NCI-H2029 treated with DMSO at 0.1 percent for 48 hours (cell line): ENCODE measurements around the gene PHLDB2.
"Not testable (repeated sequence)": the region's sequence is repeated elsewhere in the genome, so short reads cannot be mapped to it uniquely, and the experiment has no call there.

Experiments
- DNase-seq: peaks from one replicate; lab custom pipeline; 2025; lab: John Stamatoyannopoulos, UW

PHLDB2 gene

GRCh38 chr3:111859061-111859973 lies at the start of gene PHLDB2:
TSS of gene PHLDB2 (plus strand) at chr3:111859265. CDS start at chr3:111884078, 24,813 bp downstream.
- no peak for DNase-seq

GRCh38 chr3:111810909-111811308 lies 48.2 kb upstream of the PHLDB2 start:
- DNase-seq = no peak

- no peak for DNase-seq
Observed at GRCh38 chr3:111811811-111812210, 47.3 kb upstream of the PHLDB2 start.

GRCh38 chr3:111812701-111813100 lies 46.4 kb upstream of the PHLDB2 start:
- DNase-seq = no peak

DNA sequence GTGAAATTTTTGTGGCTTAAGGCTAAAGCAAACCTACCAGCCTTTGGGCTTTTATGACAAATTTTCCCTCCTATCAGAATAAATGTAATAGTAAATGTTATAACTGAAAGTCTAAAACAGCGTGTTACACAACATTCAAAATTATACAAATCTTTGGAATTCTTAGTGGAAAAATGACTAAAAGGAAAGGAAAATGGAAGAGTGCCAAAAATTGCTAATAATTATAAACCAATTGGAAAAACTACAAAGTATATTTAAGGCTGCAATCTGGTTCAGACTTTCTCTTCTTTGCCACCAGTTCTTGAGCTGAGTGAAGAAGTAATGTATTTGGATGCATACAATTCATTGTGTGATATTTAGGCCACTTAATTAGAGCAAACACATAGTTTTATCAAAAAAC lies 45.6 kb upstream of the PHLDB2 start:
- no peak for DNase-seq

DNA sequence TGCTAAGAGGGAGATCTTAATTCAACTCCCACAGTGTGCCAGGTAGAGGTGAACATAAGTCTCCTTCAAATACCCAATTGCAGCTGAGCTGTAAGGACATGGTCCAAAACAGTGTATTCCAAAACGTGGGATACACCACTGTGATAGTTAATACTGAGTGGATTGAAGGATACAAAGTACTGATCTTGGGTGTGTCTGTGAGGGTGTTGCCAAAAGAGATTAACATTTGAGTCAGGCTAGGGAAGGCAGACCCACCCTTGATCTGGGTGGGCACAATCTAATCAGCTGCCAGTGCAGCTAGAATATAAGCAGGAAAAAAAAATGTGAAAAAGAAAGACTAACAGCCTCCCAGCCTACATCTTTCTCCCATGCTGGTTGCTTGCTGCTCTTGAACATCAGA lies 45.1 kb upstream of the PHLDB2 start:
- no peak for DNase-seq

- DNase-seq = not testable (repeated sequence)
Observed at GRCh38 chr3:111816771-111817170, 42.3 kb upstream of the PHLDB2 start.

DNA sequence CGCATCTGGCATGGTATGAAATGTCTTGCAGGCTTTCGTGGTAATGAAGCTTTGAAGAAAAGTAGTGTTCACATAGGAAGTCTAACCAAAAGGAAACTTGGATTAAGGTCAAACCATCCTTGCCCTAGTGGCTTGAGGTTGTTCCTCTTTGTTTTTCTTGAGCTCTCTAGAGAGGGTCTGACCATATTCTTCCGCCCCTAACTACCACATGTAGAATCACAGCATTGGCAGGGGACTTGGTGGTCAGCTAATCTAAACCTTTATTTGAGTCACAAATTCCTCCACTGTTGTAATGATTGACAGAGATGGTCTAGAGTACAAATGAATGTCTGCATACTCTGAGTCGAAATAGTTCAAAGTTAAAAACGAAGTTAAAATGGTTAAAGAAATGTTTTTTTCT lies 39.1 kb upstream of the PHLDB2 start:
- DNase-seq = no peak

DNA sequence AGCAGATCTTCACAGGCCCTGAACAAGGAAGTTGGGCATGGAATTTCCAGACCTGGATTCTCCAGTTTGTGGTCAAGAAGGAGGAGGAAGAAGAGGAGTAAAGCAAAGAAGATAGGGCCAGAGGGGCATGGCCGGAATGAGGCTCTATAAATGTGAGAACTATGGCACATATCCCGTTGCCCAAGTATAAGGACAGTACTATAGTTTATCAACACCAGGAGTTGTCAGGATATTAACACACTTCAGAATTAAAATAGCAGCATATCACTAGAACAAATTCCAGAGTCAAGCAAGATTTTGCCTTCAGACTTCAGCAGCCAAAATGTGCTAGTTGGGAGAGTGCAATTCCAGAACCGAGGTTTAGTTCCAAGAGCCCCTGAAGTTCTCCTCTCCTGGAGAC lies 38.4 kb upstream of the PHLDB2 start:
- DNase-seq = no peak

DNA sequence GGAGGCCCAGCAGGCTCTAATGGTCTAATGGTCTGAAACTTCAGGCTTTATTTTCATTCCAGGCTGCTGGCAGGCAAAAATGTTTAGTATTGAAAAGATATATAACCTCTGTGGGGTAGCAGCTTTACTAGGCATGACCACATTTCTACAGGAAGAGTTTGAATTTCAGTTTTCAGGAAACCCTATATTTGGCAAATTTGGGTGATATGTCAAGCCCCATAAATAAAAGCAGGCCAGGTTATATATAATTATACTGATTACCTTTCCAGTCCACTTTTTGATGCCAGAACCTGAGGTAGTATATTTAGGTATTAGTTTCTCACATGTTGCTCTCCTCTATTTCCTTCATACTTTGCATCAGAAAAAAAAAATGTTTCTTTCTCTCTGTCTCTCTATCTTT lies 37.2 kb upstream of the PHLDB2 start:
- no peak for DNase-seq

GRCh38 chr3:111822804-111823203 lies 36.3 kb upstream of the PHLDB2 start:
- no peak for DNase-seq

DNA sequence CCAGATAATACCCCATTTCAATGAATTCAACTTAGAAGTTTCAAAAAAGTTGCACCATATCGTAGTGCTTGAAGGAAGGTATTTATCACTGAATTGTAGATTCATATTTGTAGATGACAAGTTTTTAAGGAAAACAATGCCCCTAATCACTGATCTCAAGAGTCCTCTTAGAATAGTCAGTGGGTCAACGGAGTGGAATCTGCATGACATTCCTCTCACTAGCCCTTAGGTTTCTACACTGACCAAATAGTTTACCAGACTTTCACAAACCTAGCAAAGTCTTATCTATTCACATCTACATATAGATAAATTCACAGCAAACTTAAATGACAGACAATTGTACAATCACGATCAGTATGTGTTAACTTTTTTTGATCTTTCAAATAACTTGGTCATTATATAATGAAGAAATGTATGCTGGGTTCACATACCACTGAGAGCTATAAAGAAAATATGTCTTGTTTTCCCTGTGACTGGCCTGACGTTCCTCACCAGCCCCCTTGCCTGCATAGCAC lies 35.7 kb upstream of the PHLDB2 start:
- DNase-seq = no peak

DNA sequence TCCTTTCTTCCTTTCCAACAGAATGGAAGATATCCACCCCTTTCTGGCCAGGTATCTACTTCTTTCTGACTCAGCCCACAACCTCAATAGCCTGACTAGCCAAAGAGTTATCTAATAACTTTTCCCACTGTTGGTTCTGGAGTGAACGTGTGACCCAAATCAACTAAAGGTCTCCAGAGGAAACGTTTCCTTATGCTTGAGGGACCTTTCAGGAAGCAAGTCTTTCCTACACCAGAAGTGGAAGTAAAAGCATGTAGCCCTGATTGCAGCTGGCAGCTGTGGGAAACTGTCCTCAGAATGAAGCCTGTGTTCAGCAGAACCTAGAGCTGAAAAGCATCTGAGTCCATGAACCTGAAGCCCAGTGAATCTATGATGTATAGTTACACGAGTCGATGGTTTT lies 34.7 kb upstream of the PHLDB2 start:
- DNase-seq = no peak

GRCh38 chr3:111827871-111828270 lies 31.2 kb upstream of the PHLDB2 start:
- no peak for DNase-seq

DNA sequence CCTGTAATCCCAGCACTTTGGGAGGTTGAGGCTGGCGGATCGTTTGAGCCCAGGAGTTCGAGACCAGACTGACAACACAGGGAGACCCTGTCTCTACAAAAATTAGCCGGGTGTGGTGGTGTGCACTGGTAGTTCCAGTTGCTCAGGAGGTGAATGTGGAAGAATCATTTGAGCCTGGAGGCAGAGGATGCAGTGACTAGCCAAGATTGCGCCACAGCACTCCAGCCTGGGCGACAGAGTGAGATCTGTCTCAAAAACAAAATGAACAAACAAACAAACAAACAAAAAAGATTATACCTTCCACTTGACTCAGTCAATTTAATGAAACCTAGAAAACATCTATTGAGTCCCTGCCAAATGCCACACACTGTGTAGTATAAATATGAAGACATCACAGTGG lies 30.5 kb upstream of the PHLDB2 start:
- DNase-seq = no peak

DNA sequence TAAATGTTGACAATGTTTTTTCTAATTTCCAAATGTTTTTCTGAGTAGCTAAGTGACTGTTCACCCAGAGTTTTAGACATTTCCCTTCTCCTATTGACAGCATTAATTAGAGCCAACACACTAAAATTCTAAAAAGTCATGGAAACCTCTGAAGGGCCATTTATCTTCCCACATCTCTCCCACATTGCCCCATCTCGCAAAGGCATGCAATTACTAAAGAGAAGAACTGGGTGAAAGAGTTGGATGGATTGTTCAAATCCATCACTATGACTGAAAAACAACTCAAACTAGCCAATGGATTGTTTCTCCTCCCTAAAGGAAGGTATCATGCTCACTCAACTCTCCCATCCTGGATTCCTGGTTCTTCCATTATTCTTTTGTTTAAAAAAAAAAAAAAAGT lies 30.0 kb upstream of the PHLDB2 start:
- DNase-seq = no peak

- DNase-seq = no peak
Observed at GRCh38 chr3:111831840-111832239, 27.2 kb upstream of the PHLDB2 start.

GRCh38 chr3:111837112-111837511 lies 22.0 kb upstream of the PHLDB2 start:
- no peak for DNase-seq

DNA sequence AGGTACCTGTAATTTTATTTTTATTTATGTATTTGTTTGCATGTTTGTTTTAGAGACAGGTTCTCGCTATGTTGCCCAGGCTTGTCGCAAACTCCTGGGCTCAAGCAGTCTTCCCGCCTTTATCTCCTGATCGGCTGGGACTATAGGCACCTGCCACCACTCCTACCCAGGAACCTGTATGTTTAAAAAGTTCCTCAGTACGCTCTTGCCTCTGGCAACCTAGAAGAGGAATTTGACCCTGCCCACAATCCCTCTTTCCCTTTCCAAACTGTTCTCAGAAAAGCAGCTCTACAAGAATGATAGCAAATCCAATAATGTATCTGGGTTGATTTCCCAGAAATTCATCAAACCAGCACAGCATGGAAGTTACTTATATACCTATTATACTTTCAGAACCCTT lies 20.9 kb upstream of the PHLDB2 start:
- no peak for DNase-seq

GRCh38 chr3:111846039-111846438 lies 13.0 kb upstream of the PHLDB2 start:
- no peak for DNase-seq

- DNase-seq = no peak
Observed at GRCh38 chr3:111846717-111847116, 12.3 kb upstream of the PHLDB2 start.

- no peak for DNase-seq
Observed at GRCh38 chr3:111848283-111848682, 10.8 kb upstream of the PHLDB2 start.

GRCh38 chr3:111848778-111849177 lies 10.3 kb upstream of the PHLDB2 start:
- DNase-seq = no peak

- DNase-seq = peak; percentile 46
Observed at GRCh38 chr3:111850537-111850936, 8.5 kb upstream of the PHLDB2 start.
